GM06990 (cell line): ENCODE measurements around the gene C3orf18.

Experiments
- DNase-seq: peaks from one replicate; pipeline ENCODE4 v3.0.0-alpha.2; 2011; ENCODE audit not compliant: insufficient read length; ENCODE audit errors: extremely low read depth
- H3K27me3 ChIP-seq: replicated peaks from 2 replicates; pipeline ENCODE4 v1.6.0; 2011; ENCODE audit warnings: low read length; ENCODE audit not compliant: control insufficient read depth, insufficient read depth
- H3K36me3 ChIP-seq: 2 replicates; pipeline ENCODE4 v1.5.1; 2011; ENCODE audit warnings: low read length; ENCODE audit not compliant: control insufficient read depth, insufficient read depth
- H3K4me3 ChIP-seq: replicated peaks from 2 replicates; pipeline ENCODE4 v1.5.1; 2011; ENCODE audit warnings: low read depth, mild to moderate bottlenecking, control low read depth, low read length
- TF ChIP-seq, protein P1 (sequence below): IDR thresholded peaks from 2 replicates; pipeline ENCODE4 v1.5.1; 2011; ENCODE audit warnings: low read length, control low read depth, mild to moderate bottlenecking, inconsistent platforms; ENCODE audit not compliant: insufficient read depth, poor library complexity, severe bottlenecking

C3orf18 gene

DNA sequence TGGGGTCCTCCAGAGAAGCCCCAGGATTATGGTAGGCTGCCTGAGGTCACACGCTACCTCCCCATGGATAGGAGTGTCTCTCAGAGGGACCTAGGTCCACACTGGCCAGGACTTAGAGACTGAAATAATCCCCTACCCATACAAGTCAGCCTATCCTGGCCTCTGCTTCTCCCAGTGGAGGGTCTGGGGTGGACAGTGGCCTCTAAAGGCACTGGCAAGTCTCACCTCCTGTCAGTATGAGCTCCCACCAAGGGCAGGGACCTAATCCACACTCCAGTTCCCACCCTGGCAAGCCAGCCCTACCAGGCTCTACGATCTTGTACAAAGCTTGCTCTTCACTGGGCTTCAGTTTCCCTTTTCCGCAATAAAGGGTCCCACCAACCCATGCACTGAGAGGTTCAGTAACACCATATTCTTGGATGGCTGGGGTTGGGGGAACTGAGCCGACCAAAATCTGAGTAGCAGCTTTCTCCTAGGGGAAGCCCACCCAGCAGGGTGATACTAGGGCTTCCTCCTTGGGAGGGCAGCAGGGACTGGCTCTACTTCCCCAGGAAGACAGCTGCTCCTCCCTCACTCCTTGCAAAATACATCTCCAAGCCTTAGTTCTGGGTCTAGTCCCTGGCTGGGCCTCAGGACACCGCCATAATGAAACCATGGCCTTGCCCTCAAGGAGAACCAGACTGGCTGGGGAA is 41.7 kb upstream of the C3orf18 start:
- no peak for DNase-seq

DNA sequence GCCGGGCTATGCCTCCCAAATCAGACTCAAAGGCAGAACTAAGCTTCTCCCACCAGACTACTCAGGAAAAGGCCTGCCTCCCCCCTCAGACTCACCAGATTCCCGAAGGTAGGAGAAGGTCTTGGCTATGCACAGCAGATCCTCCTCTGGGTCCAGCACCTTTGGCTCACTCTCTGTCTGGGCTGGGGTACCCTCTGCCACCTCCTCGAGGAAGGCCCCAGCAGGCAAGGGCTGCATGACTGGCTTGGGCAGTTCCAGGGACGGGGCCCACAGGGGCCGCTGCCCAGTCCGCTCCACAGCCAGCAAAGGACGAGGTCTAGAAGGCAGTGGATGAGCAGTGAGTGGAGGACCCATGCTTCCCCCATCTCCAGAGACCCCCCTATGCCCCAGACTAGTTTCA is 40.7 kb upstream of the C3orf18 start:
- DNase-seq, result no peak
- TF ChIP-seq, protein P1, sequence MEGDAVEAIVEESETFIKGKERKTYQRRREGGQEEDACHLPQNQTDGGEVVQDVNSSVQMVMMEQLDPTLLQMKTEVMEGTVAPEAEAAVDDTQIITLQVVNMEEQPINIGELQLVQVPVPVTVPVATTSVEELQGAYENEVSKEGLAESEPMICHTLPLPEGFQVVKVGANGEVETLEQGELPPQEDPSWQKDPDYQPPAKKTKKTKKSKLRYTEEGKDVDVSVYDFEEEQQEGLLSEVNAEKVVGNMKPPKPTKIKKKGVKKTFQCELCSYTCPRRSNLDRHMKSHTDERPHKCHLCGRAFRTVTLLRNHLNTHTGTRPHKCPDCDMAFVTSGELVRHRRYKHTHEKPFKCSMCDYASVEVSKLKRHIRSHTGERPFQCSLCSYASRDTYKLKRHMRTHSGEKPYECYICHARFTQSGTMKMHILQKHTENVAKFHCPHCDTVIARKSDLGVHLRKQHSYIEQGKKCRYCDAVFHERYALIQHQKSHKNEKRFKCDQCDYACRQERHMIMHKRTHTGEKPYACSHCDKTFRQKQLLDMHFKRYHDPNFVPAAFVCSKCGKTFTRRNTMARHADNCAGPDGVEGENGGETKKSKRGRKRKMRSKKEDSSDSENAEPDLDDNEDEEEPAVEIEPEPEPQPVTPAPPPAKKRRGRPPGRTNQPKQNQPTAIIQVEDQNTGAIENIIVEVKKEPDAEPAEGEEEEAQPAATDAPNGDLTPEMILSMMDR, result no peak
- Histone ChIP-seq H3K36me3 (peaks cover 2% of the 10 kb centered on the region; the same call in 1 of the 2 replicates), H3K27me3 (no peaks in the 10 kb centered on the region), H3K4me3 (no peak overlapping the region)

More for the DNA sequence above, 41.7 kb upstream of the C3orf18 start:
- TF ChIP-seq, protein P1, result no peak
- no peaks in the 10 kb centered on the region for H3K27me3 ChIP-seq
- no peak overlapping the region for H3K4me3 ChIP-seq
- H3K36me3 ChIP-seq, result peaks cover 2% of the 10 kb centered on the region; the same call in 1 of the 2 replicates

DNA sequence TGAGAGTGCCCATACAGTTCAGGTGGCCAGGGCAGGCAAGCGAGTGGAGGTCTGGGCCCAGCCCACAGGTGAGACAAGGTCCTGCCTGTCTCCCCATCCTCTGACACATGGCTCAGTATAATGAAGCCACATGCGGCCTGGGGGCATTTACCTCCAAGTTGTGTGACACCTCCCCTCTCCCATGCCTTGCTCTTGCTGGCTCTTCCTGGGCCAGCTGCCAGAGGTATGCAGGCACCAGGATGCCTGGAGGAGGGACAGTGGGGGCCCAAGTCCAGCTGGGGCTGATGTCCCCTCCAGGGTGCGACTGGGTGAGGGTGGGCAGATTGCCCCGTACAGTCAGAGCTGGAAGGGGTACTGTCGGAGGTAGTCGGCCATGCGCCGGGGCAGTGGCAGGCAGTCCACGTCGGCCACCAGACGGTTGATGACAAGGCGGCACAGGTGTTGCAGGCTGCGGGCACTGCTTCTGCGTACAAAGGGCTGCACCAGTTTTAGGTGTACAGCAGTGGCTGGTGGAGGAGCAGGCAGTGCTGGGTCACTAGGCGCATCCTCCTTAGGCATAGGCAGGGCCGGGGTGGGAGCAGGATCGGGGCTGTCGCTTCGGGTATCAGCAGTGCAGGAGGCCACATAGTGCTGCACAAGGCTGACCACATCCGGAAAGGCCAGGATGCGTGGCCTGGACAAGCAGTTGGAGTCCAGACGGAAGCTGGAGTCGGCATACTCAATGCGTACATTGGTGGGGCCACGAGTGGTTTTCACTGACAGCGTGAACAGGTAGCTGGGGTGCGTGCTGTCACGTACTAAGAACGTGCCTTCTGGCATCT is 39.9 kb upstream of the C3orf18 start:
- Histone ChIP-seq H3K4me3 (no peak overlapping the region), H3K36me3 (peaks cover 2% of the 10 kb centered on the region; the same call in 1 of the 2 replicates), H3K27me3 (no peaks in the 10 kb centered on the region)
- DNase-seq, result no peak
- TF ChIP-seq, protein P1, result no peak

DNA sequence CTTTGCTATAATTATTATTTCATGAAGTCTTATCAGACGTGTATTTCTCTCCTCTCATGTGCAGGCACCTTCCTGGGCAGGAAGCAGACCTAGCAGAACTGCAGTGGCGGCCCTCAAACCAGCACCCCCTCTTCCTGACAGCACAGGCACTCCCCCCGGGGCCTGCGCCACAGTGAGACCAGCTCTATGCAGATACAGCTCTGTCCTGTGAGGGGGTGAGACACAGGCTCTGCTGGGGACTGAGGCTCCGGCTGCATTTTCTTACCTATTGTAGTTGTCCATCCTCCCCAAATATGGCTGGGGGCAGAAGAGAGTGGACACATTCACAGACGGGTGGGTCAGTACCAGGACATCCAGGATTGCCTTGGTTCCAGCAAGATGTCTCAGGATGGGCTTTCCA is 39.0 kb upstream of the C3orf18 start:
- H3K36me3 ChIP-seq, result peaks cover 2% of the 10 kb centered on the region; the same call in 1 of the 2 replicates

DNA sequence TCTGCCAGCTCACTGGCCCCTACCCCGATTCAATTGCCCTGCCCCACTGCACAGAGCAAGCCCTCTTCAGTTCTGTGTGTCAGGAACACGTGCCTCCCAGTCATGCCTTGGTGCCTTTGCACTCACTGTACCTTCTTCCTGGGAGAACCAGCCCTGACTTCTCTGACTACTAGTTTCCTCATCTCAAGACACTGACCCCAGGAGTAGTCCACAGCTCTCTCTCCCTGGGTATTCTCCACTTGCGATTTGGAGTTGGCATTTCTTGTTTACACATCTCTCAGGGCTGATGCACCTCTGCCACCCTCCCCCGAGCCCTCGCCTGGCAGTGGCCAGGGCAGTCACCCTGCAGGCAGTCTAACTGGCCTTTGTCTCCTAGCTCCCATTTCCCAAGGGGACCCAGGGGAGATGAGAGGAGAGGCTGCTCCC is 38.4 kb upstream of the C3orf18 start:
- no peak overlapping the region for H3K4me3 ChIP-seq
- TF ChIP-seq, protein P1, result no peak
- H3K36me3 ChIP-seq, result peaks cover 2% of the 10 kb centered on the region; the same call in 1 of the 2 replicates
- no peaks in the 10 kb centered on the region for H3K27me3 ChIP-seq
- DNase-seq, result no peak

More for the DNA sequence above, 39.0 kb upstream of the C3orf18 start:
- Histone ChIP-seq H3K27me3 (no peaks in the 10 kb centered on the region), H3K4me3 (no peak overlapping the region)
- no peak for DNase-seq
- TF ChIP-seq, protein P1, result no peak
